GM19463 (cell line): ENCODE results near the gene SORCS2.

Experiments
- ATAC-seq: cut with Tn5 transposase; IDR thresholded peaks from one replicate; pipeline ENCODE4 v1.9.1; 2021; ENCODE audit warnings: mild to moderate bottlenecking, moderate library complexity; ENCODE audit not compliant: unreplicated experiment

The SORCS2 gene

DNA sequence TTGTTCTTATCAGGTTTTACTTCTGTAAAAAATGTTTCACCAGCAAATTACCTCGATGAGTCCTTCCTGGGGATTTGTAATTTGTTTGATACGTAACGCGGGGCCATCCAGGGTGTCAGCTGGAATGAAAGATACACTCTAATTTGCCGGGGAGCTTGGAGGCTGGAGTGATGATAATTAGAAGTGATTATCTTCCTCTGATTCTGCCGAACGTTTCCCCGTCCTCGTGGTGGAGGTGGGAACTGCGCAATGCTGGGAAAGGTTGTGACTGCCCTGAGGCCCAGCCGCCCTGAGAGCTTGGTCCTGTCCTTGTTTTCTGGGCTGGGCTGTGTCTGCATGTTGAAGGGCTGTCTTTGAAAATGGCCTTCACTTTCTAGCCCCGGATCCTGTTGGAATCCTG lies 48.0 kb downstream of the SORCS2 start:
- ATAC-seq = no peak

- ATAC-seq = no peak
These were observed 49.3 kb downstream of the SORCS2 start for GRCh38 chr4:7241597-7242125.

DNA sequence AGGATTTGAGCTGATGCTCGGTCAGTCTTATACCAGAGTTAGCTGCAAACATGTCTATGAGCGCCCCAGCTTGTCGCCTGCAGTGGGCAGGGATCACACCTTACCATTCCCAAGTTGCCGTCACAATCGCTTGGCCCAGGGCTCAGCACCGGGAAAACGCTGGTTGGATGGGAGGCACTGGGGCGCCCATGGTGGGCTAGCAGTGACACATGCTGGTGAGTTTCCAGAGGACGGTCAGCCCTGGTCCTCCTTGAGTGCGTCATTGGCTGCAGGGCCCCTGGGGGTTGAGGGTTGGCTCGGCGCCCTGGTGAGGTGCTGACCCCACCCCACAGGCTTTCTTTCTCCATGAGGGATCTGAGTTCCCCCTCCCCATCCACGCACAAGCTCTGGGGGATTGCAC lies 50.4 kb downstream of the SORCS2 start:
- no peak for ATAC-seq

DNA sequence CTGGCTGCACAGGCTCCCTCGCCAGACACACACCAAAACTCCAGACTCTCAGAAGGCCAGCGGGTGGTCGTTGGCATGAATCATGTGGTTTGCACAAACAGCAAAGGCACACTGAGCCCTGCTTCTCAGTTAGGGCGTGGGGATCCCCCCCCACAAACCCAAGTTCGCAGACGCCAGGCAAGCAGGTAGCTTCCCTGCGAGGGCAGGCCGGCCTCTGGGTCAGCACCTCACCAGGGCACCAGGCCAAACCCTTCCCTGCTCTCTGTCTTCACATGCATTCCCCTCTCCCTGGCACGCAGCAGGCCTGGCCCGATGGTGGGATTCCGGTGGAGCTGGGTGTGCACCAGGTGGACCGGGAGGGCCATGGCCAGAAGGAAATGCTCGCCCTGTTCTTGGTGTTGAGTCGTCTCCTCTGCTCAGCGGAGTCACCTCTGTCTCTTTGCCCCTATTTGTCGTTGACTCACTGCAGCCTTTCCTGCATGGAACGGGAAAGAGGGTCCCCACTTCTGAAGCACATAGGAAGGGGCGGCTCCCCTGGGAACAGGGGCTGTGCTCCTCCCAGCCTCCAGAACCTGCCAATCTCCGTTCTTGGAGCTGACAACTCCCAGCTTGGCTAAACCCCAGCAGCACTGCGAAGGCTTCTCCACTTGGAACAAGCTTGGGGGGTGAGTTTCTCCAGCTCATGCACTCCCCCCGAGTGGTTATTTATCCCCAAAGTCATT lies 51.4 kb downstream of the SORCS2 start:
- ATAC-seq = no peak

GRCh38 chr4:7244331-7244665 lies 52.0 kb downstream of the SORCS2 start:
- no peak for ATAC-seq

DNA sequence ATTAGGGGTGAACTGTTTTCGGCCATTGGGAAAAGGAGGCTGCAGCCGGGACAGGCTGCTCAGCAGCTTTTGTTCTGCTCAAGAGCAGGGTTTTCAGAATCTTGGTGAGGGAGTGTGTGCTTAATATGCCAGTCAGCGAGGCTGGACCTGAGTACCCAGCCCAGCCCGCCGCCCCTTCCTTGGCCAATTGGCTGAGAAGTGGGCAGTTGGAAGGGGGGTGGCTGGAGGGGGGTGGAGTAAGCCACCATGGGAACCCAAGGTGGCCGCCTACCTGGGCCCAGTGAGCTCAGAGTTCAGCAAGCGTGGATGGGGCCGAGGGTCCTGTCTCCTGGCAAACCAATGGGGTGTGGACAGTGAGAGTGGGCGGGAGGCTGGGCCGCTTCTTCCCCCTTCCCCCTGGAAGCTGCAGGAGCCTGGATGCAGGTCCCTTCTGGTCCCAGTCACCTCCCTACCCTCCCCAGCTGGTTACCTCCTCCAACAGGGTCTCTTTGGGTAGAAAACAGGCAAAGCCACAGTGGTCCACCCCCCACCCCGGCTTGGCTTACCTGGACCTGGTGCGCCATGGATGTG lies 52.5 kb downstream of the SORCS2 start:
- ATAC-seq = no peak

GRCh38 chr4:7247521-7247920 lies 55.2 kb downstream of the SORCS2 start:
- no peak for ATAC-seq

- ATAC-seq = no peak
These were observed 55.6 kb downstream of the SORCS2 start for GRCh38 chr4:7247946-7248345.

GRCh38 chr4:7248857-7249256 lies 56.5 kb downstream of the SORCS2 start:
- no peak for ATAC-seq

- no peak for ATAC-seq
These were observed 59.0 kb downstream of the SORCS2 start for GRCh38 chr4:7251321-7251720.

DNA sequence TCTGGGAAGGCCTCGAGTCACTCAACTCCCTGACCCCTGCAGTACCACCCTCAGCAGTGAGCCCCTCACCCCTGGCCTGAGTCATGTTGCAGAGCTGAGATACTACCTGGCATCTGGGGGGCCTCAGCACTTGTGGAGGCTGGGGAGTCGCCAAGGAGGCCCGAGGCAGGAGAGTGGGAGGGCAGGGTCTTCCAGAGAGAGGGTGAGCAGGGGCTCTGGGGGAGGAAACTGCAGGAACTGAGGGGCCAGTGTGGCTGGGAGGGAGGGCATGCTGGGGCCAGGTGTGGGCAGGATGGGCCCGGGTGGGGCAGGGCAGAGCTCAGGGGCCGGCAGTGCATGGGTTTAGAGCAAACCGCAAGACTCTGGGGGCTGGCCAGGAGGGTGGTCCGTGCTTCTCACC lies 59.7 kb downstream of the SORCS2 start:
- no peak for ATAC-seq

DNA sequence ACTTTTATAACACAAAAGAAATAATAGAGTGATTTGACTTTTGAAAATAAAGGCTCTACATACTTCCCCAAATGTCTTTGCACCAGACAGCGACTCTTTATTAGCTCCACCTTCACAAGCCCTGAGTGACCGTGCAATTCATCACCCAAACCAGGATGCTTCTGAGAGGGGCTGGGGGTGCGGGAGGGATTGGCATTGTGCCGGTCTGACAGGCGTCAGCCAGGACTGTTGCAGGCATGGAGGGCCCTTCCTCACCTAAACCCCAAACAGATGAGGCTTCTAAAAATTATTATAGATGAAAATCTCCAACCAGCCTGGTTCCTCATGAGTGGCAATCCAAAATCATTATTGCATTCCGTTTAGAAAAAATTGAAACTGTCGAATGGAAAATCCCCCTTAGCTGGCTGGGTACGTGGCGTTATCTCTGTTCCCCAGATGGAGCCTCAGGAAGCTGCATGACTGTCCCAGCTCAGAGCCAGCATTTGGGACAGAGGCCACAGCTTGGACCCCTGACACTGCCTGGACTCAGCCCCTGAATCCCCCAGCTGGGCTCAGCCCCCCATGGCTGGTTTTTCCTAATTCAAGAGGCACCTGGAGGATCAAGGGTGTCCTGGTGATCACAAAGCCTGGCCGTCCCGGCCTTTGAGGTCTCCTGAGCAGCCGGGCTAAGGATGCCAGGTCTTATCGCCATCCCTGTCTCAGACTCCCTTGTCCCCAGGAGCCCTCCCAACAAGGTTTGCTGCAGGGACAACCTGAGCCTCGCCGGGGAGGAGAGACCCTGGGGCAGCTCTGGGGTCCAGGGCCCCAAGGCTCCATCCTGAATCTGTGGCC lies 60.4 kb downstream of the SORCS2 start:
- no peak for ATAC-seq

GRCh38 chr4:7253341-7253700 lies 61.0 kb downstream of the SORCS2 start:
- ATAC-seq = no peak

DNA sequence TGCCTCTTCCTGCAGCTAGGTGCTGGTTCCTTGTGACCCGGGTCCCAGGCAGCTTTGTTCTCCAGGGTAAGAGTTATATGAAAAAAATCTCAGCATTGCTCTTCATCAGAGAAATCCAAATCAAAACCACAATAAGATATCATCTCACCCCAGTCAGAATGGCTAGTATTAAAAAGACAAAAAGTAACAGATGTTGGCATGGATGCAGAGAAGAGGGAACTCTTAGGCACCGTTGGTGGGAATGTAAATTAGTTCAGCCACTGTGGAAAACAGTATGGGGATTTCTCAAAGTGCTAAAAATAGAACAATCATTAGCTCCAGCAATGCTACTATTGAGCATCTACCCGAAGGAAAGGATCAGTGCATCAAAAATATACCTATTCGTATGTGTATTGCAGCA lies 61.5 kb downstream of the SORCS2 start:
- no peak for ATAC-seq

DNA sequence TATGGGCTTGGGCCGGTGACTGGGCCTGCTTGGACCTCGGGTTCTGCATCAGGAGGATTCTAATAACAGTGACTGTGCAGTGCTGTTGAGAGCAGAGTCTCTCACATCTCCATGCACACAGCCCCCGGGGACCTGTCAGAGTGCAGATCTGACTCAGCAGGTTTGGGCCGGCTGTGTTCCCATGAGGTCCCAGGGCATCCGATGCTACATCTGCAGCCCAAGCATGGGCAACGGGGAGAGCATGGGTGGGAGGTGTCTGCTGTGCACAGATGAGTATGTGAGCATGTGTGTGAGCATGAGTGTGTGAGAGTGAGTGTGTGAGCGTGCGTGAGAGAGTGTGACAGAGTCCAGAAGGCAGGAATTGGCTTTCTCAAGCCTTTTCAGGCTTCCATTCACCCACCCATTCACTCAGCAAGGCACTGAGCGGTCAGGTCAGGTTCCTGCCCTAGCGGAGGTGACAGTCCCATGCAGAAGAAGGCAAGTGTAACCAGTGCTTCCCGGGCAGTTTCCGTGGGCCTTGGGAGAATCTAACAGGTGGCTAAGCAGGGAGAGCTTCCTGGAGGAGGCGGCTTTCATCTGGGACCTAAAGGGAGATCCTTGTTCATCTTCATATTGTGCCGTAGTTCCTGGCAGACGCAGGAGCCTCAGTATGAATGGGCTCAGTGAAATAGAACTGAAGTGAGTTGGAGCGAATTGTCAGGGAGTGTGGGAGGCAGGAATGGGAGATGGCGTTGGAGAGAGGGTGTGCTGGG lies 62.6 kb downstream of the SORCS2 start:
- ATAC-seq = peak; percentile 96

DNA sequence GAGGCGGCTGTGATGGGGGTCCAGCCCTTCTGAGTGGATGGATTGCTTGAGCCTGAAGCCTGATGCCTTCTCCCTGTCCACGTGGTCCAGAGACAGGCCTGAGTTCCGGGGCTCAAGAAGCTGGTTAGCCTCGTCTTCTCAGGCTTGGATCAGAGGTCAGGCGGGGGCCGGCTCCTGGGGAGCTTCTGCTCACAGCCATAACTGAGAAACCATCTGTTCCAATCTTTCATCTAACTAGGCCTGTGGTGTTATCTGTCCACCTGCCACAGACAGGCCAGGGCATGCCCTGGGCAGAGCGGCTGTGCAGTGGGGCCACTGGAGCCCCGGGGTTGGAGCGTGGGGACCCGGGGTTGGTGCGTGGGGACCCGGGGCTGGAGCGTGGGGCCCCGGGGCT lies 63.1 kb downstream of the SORCS2 start:
- ATAC-seq = no peak

GRCh38 chr4:7255996-7256395 lies 63.7 kb downstream of the SORCS2 start:
- ATAC-seq = no peak

DNA sequence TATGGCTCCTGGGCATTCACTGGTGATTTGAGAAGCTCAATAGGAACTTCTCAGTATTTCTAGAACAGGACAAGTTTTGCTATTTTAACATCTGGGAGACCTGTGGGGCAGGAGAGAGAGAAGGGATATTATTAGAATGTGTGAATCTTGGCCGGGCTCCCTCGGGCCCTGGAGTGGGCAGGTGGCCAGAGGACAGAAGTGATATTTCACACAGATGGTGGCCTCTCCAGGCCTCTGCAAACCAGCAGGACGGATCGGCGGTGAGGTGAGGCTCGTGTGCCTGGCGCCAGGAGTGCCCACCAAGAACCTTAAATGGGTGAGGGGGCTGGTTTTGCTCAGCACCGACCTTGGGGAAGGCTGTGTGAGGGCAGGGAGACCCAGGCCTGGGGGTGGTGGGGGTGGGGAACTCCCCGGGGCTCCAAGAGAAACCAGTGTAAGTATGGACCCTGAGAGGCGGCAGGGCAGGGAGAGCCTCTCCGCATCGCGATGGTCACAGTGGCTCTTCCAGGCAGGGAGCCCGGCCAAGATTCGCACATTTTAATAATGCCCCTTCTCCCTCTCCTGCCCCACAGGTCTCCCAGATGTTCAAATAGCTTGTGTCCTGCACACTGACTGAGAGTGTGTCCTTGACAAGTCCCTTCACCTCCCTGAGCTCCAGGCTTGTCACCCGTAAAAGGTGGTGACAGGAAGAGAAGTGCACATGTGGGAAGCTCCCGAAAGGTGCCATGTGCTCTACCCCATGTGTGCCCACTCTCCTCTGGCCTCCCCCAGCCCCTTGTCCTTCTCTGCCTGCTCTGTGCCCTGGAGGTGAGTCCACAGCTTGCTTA lies 64.9 kb downstream of the SORCS2 start:
- no peak for ATAC-seq

DNA sequence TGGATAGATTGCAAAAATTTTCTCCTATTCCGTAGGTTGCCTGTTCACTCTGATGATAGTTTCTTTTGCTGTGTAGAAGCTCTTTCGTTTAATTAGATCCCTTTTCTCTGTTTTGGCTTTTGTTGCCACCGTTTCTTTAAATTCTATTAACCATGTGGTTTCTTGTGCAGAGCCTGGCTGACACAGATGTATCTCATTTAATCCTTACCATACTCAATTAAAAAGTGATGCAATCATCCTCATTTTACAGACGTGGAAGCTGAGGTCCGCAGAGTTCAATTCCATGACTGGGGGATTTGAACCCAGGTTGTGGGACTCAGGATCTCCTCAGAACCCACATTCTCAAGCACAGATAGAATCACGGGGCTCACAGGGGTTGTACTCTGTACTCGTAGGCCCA lies 66.7 kb downstream of the SORCS2 start:
- no peak for ATAC-seq

DNA sequence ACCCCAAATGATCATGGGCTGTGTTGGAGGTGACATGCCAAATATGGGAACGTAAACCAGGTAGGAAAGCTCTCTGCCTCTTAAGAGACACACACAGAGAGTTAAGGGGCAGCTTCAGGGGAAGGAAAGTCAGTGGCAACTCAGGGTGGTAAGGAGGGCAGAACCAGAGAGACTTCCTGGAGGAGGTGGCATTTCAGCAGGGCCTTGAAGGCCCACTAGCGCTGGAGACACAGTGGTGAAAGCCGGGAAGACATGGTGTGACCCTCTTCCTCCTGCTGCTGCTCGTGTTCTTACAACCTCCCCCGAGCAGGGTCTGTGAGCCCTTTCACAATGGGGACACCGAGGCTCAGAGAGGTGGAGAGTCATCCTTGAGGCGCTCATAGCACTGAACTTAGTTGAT lies 68.2 kb downstream of the SORCS2 start:
- no peak for ATAC-seq
